Stimulated activated CD4-positive, alpha-beta T cell treated with anti-CD3 and anti-CD28 coated beads, Interleukin-1b, Interleukin-23, amount 100 ng/mL, for 4 hours (primary cell): ENCODE measurements around the gene ATF7IP.

Source experiments
- DNase-seq, 2 donors: peaks; one replicate each; pipeline ENCODE4 v3.0.0-alpha.2; 2020; ENCODE audit warnings: low read depth in 2 of 2

ATF7IP gene

GRCh38 chr12:14481201-14481600, 115.7 kb downstream of the ATF7IP start:
- no peak for DNase-seq

DNA sequence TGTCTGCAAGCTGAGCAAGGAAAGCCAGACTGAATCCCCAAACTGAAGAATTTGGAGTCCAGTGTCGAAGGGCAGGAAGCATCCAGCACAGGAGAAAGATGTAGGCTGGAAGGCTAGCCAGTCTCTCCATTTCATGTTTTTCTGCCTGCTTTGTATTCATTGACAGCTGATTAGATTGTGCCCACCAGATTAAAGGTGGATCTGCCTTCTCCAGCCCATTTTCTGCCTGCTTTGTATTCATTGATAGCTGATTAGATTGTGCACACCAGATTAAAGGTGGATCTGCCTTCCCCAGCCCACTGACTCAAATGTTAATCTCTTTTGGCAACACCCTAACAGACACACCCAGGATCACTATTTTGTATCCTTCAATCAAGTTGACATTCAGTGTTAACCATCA, 116.9 kb downstream of the ATF7IP start:
- DNase-seq = no peak

- DNase-seq = no peak
These were observed 117.4 kb downstream of the ATF7IP start for GRCh38 chr12:14482886-14483285.

DNA sequence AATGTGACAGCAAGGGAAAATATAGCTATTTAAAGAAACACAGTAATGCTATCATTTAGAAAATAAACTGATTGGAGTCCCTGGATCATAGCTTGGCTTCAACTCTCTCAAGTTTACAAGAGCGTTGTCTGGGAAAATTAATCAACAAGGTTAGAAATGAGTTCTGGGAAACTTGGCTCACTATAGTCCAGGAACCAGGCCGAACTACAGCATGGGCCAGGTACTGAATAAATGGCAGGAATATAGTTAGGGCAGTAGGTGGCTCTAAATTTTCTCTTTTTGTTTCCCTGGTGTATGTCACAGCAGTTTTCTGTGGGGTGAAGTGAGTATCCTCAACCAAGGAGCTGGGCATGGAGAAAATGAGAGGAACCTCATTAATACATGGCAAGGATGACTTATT, 129.8 kb downstream of the ATF7IP start:
- no peak for DNase-seq

DNA sequence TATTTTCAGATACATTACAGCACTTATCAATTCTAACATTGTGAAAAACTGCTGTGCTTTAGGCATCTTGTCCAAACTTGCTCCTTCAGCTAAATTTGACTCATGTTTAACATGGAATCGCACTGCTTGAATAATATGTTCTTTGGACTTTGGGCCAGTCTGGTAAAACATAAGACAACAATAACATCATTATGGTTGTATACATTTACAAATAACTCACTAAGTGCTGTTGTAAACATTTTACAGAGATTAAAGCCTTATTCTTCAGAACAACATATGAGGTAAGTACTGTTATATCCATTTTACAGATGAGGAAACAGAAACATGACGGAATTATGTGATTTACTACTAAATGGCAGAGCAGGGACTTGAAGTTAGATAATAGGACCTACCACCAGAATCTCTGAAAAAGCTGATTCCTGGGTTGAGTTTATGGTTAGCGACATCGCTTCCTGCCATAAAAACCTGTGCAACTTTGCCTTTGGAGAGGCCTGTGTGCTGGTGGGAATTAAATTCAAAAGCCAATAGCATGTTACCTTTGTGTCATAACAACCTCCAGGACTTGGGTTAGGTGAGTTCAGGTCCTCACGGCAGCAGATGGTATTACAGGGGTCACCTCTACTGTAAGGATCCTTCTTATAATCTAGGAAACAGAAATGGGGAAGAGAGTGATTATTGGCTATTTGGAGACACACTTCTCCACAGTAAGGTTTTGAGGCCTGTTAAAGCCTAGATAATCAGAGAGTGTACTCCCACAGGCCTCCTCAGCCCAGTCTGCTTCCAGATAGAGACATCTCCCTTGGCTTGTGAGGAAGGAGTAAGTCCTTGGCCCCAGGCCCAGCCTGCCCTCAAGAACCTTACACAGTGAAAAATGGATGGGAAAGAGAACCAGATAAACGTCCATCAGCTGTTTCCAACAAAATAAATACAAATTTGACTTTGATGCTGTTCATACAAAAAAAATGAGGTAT, 140.4 kb downstream of the ATF7IP start:
- no peak for DNase-seq

- no peak for DNase-seq
These were observed 145.1 kb downstream of the ATF7IP start for GRCh38 chr12:14510574-14510973.

- no peak for DNase-seq
These were observed 148.8 kb downstream of the ATF7IP start for GRCh38 chr12:14514154-14514842.

DNA sequence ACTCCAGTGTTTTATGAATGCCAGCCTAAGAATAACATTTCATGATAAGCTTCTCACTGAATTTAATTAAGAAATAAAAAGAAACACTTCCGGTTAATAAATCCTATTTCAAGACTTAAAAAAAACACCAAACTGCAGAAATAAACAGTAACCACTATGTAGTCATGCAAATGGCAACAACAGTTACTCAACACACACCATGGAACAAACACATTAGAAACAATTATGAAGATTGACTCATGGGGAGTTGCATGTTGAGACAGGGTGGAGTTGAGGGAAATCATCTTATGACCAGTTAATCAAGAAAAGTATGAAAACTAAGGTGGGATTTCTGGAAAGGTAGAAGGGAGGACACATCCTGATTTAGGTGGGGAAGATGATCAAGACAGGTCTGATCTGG, 149.5 kb downstream of the ATF7IP start:
- no peak for DNase-seq

GRCh38 chr12:14521822-14522221, 156.3 kb downstream of the ATF7IP start:
- no peak for DNase-seq

DNA sequence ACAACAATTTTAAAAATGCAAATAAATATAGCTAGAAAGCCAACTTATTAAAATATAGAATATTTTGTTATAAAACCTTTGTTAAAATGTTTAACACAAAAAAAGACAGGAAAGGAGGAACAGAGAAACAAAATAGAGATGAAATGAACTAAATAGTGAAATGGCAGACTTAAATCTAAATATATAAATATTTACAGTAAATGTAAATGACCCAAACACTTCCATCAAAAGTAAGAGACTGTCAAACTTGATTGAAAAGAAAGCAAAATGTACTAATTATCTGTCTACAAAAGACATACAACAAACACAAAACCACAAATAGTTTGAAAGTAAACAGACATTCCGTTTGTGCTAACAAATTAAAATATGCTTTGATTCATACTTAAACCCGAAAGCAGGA, 160.5 kb downstream of the ATF7IP start:
- DNase-seq = no peak

GRCh38 chr12:14532152-14532551, 166.7 kb downstream of the ATF7IP start:
- DNase-seq = no peak

DNA sequence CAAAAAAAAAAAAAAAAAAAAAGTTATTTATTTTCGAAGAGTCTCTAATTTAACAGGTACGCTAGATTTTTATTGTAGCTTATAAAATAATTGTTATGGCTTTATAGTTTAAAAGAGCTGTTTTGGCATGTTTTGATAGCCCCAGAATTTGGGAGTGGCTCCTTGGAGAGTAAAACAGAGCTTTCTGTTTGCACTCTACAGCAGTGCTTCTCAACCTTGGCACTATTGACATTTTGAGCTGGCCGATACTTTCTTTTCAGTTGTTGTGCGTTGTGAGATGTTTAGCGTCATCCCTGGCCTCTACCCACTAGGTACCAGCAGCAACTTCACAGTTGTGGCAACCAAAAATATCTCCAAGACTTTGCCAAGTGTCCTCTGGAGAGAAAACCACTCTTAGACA, 171.6 kb downstream of the ATF7IP start:
- no peak for DNase-seq

GRCh38 chr12:14540801-14541462, 175.4 kb downstream of the ATF7IP start:
- DNase-seq = no peak

GRCh38 chr12:14545144-14546124, 180.0 kb downstream of the ATF7IP start:
- DNase-seq = no peak

GRCh38 chr12:14547571-14547970, 182.1 kb downstream of the ATF7IP start:
- no peak for DNase-seq

DNA sequence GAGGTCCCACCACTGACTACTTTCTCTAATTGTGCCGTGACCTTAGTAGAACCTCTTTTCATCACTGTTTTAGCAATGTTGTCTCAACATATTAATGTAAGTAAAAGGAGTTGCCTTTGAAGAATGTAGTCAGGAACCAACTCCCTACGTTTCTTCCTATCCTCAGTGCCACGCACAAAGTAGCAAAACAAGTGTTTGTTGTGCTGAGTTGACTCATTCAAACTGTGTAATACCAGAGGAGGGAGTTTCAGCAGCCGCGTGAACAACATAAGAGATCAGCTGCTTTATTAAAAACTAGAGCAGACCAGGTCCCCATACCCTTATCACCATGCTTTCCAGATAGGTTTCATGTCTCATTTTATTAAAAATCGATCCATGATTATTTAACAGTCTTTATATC, 183.1 kb downstream of the ATF7IP start:
- DNase-seq = no peak
